GM12892 (cell line): ENCODE data around the gene PYGM.

Experiments used
- DNase-seq: peaks from one replicate; pipeline ENCODE4 v3.0.0; 2011; ENCODE audit not compliant: insufficient read length
- FAIRE-seq: peaks from 2 replicates; lab custom pipeline; 2011; peaks lifted over from hg19 to GRCh38; lab: Jason Lieb, UNC
- POLR2A ChIP-seq: IDR thresholded peaks from 2 replicates; pipeline ENCODE4 v1.6.1; 2011; ENCODE audit warnings: low read depth, low read length, control low read depth
- POLR2AphosphoS5 ChIP-seq: IDR thresholded peaks from 2 replicates; pipeline ENCODE4 v1.6.1; 2011; ENCODE audit warnings: low read depth, low read length, control low read depth
- TAF1 ChIP-seq: IDR thresholded peaks from 2 replicates; pipeline ENCODE4 v1.6.1; 2011; ENCODE audit warnings: low read depth, mild to moderate bottlenecking, control low read depth, low read length, borderline replicate concordance

PYGM gene

GRCh38 chr11:64789331-64790204 lies 29.8 kb upstream of the PYGM start:
- TF ChIP-seq TAF1 (no peak), POLR2A (no peak), POLR2AphosphoS5 (no peak)
- DNase-seq = peak; percentile 5
- no peak for FAIRE-seq

- FAIRE-seq = no peak
Observed at GRCh38 chr11:64788321-64789215, 28.8 kb upstream of the PYGM start.

GRCh38 chr11:64787526-64788320 lies 27.9 kb upstream of the PYGM start:
- peak; percentile 75 for DNase-seq
- FAIRE-seq = peak; percentile 27
- TF ChIP-seq POLR2A (no peak), POLR2AphosphoS5 (no peak), TAF1 (no peak)

More at GRCh38 chr11:64788321-64789215, 28.8 kb upstream of the PYGM start:
- peak; percentile 12 for DNase-seq
- TF ChIP-seq POLR2A (no peak), TAF1 (no peak)

- no peak for DNase-seq
- TF ChIP-seq POLR2AphosphoS5 (no peak; the same call in 1 of the 2 replicates), TAF1 (no peak), POLR2A (peak; percentile 39; the same call in 1 of the 2 replicates)
- FAIRE-seq = no peak
Observed at GRCh38 chr11:64786308-64786707, 26.5 kb upstream of the PYGM start.

GRCh38 chr11:64784813-64785581 lies 25.2 kb upstream of the PYGM start:
- FAIRE-seq (no peak), DNase-seq (no peak)
- TF ChIP-seq POLR2A = no peak
- TF ChIP-seq POLR2AphosphoS5 = no peak
- no peak for TF ChIP-seq TAF1

- peak; percentile 100 for FAIRE-seq
- TF ChIP-seq TAF1 (peak; percentile 70), POLR2AphosphoS5 (peak; percentile 96), POLR2A (peak; percentile 95)
- peak; percentile 90 for DNase-seq
Observed at GRCh38 chr11:64778473-64779298, 18.9 kb upstream of the PYGM start, which contains the start of gene SF1. SF1 (minus strand) TSS chr11:64778542; CDS start chr11:64778392, 150 bp downstream.

DNA sequence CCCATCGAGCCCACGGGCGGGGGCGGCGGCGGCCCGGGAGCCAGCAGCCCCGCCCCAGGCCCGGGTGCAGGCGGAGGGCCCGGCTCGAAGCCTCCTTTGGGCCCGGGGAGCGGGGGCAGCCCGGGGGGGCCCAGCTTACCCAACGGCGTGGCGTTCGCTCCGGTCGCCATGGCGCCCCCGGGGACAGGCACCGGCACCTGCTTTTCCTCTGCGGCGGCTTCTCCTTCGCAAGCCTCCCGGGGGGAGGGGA lies 18.4 kb upstream of the PYGM start:
- TF ChIP-seq TAF1 (no peak), POLR2A (peak; percentile 79; the same call in 1 of the 2 replicates), POLR2AphosphoS5 (no peak)
- FAIRE-seq (no peak), DNase-seq (no peak)

DNA sequence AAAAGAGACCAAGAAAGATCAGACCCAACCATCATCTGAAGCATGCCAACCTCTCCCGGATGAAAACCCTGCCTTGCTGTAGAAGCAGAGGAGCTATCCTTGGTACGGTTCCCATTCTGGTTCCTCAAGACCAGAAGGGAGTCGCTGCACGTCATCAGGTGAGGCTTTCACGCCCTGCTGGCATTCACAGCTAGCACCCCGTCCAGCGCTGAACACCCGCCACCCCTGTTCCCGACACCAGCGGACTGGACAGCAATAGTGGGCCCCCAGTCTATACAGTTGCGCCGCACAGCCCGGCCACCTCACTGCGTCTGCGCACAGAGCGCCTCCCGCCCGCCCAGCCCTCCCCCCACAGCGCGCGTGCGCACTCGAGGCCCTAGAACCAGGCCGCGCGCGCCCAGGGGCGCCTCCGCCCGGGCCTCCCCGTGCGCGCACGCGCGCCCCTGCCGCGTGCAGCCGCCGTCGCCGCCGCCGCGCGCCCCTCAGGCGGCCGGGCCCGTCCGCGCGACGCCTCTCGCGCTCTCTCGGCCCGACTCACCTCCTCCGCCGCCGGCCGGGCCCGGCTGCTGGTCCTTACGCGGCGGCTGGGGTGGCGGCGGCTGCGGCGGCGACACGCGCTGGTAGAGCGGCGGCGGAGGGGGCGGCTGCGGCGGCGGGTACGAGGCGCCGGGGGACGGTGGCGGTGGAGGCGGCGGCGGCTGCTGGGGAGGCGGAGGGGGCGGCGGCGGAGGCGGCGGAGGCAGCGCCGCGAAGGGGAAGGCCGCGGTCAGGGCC lies 17.9 kb upstream of the PYGM start:
- TF ChIP-seq TAF1 (no peak), POLR2AphosphoS5 (peak; percentile 71; the same call in 1 of the 2 replicates), POLR2A (peak; percentile 63; the same call in 1 of the 2 replicates)
- DNase-seq (peak; percentile 90), FAIRE-seq (peak; percentile 84)

DNA sequence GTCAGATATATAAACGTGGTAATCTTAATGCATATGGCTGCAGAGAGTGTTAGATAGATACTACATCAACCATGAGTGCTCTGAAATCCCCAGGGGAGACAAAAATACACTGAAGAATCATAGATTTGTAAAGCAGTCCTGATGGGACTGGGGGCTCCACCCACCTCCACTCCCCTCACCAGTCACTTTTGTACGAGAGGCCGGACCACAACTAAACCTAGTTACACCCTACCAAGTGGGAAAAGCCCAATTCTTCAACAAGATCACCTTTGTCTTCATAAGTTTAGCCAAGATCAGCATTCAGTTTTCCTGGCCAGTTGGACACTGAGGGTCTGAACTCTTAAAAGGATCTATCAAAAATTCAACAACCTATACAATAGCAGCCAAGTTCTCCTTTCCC lies 17.1 kb upstream of the PYGM start:
- DNase-seq (no peak), FAIRE-seq (no peak)
- TF ChIP-seq TAF1 = no peak
- no peak for TF ChIP-seq POLR2A
- no peak for TF ChIP-seq POLR2AphosphoS5
